NCI-H187 (cell line): Measurements from ENCODE around the gene GRM5.
"Not testable (repeated sequence)": the region's sequence is repeated elsewhere in the genome, so short reads cannot be mapped to it uniquely, and the experiment has no call there.

ENCODE experiments used
- DNase-seq, 2 experiments: peaks; one replicate each; lab custom pipeline; 2025; lab: John Stamatoyannopoulos, UW

GRM5 gene

DNA sequence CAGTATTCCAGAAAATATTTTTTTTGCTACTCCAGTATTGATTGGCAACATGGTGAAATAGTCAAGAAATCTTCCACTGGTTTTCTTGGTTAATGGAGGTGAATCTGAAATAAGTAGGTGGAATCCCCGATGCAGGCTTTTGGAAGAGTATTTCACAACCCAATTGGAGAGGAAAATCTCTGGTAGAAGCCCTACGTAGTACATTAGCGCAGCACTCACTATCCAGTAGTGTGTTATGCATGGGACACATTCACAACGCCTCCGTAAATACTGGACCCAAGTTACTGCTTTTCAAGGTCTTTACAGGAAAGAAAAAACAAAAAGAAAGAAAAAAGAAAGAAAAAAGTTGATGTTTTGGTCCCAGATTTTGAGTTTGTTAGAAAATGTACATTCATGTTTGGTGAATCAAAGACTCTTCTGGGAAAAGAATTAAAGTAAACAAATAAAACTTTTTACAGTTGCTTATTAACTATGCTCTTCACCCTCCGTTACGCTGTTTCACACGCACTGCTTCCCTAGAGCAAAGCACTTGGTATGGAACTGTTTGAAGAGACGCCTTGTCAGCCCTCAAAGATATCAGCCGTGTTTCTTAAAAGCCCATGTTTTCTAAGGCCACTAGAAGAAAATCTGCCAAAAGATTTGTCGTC is 557.9 kb downstream of the GRM5 start:
- DNase-seq, result no peak

DNA sequence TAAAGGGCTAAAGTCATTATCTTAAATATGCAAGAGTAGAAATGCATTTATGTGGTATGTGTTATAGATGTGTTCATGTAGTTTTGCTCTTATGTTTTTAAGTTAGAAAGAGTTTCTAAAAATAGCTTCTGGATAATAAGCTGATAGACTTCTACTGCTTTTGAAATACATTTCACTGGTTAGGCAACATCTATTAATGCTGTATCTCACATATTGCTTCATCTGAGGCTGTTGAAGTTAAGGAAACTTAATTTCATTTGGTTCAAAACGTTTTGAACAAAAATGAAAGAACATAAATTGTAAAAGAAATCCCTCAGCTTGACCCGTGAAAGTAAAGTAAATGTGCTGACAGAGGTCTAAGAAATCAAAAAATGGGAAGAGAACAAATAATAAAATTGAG is 564.2 kb downstream of the GRM5 start:
- no peak for DNase-seq

DNA sequence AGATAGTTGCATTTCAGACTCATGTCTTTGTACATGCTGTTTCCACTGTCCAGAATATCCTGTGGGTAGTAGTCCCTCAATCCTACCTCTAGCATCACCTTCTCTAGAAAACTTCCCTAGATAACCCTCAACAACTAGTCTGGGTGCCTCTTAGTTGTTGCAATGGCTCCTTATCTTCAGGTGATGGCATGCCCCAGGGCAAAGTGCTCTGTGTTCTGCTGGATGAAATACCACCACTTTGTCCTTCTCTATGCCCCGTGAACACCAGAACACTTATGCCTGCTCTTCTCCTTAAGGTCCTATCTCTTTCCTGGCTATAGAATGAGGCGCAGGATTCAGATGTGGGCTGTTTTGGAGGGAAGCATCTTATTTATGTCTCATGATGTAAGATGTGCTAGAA is 569.9 kb downstream of the GRM5 start:
- DNase-seq, result no peak

DNA sequence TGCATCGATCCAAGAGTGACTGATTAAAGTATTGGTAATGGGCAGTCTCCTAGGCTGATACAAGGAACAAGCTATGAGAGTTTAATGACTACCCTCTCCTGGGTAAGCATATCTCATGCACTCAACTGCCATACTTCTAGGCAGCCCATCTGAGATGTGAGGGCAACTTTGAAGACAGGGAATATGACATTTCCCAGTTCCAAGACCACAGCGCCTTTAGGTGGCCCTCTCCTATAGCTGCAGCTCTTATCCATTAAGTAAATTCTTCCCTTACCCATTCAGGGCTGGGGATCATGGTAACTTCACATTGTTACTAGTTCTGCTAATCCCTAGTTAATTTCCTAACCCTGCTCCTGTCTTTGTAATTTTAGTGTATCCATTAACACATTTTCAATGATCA is 570.9 kb downstream of the GRM5 start:
- DNase-seq, result no peak

DNA sequence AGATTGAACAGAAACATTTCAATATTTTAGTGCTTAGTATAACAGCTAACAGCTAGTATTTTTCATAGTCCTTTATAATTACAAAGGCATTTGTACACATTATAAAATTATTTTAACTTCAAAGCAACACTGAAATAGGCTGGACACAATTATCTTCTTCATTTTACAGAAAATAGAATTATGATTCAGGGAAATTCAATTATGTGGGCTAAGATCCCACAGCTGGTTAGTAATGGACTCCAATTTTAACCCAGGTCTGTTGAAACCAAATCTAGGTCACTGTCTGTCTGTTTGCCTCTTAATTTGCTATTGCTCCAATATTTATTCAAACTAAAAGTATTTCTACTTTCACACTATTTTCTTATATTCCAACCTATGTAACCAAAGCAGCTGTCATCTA is 574.1 kb downstream of the GRM5 start:
- DNase-seq, result no peak

DNA sequence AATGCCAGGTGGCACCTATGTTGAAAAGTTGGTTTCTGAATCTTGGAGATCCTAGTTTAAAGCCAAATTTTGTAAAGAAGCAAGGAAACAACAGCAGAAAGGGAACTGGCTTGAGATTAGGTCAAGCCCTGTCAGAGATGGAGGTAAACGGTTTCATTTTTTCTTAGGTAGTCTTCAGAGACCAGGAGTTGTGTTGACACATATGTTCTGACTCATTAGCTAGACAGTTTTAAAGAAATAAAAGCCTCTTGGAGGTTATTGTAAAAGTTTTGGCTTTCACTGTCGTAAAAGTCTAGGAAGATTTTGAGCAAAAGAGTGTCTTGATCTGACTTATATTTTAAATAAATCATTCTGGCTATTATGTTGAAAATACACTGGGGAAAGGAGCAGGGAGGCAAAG is 576.8 kb downstream of the GRM5 start:
- no peak for DNase-seq

DNA sequence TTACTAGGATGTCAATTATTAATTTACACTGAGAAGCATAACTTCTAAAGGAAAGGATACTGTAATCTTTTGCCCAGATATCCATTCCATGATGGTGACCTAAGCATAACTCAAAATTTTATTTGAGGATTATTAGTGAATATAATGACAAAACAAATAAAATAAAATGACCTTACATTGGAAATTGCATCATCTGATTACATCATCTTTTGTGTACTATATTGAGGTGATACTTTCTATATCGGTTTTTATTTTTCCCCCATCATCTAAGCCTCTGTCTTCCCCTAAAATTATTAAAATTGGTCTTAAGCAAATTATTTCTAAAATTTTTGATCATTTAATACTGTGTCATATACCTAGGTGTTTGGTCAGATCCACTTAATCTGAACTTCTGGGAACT is 578.1 kb downstream of the GRM5 start:
- no peak for DNase-seq

DNA sequence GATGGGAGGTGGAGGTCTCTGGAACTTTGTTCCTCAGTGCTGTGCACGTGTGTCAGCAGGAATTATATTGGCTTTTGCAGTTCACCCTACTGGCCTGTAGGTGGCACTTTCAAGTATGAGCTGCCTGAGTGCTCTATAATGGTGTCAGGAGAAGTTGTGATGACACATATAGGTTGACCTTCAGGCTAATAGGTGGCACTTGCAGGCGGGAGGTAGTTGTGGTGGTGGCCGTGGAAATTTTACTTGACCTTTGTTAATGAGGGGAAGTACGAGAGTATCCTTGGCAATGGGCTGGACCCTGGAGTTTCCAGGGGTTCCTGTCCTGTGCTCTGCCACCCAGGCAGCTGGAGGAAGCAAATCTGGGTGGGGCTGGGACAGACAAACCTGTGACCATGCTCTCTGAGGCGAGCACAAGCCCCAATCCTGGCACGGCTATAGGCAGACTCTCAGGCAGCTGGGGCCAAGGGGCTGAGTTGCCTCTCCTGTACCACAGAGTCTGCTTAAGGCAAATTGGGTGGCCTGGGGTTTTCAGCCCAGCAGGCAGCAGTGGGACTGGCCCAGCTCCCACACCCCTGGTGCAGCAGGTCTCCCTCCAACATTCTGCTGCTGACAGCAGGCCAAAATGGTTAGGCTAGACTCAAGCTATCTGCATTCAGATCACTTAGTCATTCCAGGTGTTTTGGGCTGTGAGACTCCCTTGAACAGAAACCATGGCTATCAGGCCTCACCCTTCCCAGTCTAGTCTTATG is 580.7 kb downstream of the GRM5 start:
- DNase-seq, result no peak

DNA sequence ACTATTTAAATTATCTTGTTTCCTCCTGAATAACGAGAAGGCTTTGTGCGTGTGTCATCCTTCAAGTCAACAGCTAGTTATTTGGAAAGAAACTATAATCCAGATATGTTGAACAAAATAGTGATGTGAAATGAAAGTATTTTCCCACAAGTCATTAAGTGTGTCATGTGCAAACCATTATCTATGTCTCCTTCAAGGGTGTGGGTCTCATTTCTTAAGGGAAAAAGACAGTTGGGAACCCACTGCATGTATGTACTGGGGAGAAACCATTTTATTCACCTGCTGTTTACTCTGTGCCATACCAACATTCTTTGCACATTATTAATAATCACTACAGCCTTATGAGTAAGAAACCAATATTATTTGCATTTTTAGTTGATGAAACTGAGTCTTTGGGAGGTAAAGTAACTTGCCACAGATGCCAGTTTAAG is 582.9 kb downstream of the GRM5 start:
- no peak for DNase-seq

DNA sequence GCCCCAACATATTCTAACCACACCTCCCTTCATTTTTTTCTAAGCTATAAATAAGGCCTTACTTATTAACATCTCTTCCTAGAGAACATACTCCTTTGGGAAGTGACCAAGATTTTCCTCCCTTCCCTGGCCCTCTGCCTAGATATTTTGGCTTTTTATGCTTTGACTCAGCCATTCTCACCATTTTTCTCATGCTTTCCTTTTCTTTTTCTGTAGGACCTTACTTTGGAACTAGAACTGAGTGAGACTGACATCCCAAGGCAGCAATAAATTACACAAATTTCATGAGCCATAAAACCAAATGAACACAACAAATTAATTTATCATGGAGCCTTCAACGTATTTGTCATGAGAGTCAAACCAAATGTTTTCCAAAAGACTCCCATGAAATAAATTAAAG is 585.6 kb downstream of the GRM5 start:
- DNase-seq, result no peak

DNA sequence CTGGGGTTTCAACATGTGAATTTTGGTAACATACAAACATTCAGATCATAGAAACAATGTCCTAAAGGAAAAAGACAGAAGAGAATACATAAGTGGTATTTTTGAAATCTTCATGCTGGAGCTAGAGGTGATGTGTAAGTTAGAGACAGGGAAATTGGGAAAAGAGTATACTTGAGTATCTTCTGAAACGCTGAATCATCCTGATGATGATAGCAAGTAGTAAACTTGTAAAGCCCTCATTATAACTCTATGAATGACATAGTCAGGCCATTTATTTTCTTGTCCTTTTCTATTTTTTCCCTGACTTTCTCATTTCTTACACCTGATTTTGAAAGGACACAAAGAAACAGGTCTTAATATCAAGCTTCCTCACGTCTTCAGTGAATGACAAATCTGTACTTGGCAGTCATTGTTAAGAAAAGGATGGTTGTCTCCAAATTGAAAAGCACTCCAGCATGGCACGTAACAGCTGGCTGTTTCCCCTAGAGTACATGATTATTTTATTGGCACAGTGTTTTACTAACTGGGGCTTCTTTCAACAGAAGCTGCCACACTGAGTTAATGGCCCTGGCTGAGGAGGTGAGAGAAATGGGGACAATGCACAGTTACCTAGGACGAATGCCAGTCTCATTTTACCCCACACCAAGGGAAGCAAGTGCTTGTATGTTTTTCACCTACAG is 587.5 kb downstream of the GRM5 start:
- no peak for DNase-seq

DNA sequence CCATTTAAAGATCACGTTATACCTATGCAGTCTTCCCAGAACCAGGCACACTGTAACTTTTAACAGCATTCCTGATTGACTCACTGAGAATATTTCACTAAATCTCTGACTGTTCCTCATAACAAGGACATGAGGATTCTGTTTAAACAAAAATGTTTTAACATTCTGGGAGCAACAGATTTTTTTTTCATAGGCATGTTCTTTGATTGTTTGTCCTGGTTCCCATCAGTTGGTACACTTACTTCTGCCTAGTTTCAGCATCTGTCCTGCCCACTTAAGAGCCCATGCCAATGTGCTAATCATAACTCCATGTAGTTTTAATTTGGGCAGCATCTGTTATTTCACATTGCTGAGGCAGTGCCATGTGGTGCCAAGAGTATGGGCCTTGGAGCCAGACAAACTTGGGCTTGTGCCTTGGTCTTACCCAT is 589.8 kb downstream of the GRM5 start:
- DNase-seq, result no peak

DNA sequence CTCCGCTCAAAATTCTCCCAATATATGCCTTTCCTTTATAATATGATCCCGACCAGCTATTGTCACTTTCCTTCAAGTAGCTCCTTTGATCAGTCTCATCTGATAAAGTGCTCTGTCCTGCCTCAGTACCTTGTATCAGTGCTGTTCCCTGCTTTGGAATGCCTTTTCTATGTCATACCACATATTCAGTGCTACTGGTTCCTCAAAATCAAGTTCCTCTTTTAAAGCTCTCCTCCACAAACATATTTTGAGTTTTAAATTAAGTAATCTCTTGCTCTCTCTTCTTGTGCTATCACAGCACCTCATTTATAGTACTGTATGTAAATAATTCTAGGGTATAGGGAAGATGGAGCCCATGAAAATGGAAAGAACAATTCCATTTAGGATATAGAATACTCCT is 591.1 kb downstream of the GRM5 start:
- DNase-seq, result no peak

DNA sequence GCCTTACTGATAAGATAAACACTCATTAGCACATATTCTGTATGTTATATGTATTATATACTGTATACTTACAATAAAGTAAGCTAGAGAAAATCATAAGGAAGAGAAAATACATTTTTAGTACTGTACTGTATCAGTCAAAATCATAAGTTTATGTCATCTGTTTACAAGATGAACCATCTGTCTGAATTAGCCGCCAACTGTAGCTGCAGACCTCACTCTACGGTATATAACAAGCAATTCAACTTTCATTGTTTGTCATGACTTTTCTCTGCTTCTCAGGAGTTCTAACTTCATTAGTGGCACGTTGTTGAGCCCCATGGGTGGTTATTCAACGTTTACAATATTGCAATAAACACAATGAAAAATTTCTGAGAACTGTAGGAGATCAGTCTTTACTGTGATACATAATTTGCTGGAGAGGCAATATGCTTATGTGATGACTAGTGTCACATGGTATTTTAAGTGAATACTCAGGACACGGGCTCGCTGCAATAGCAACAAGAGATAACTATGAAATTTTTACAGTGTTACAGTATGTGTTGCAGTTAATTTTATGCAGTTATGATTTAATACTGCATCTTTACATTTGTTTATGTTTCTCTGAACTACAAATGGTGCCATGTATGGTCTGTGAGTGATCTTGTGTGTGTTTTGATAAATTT is 596.1 kb downstream of the GRM5 start:
- DNase-seq, result no peak

DNA sequence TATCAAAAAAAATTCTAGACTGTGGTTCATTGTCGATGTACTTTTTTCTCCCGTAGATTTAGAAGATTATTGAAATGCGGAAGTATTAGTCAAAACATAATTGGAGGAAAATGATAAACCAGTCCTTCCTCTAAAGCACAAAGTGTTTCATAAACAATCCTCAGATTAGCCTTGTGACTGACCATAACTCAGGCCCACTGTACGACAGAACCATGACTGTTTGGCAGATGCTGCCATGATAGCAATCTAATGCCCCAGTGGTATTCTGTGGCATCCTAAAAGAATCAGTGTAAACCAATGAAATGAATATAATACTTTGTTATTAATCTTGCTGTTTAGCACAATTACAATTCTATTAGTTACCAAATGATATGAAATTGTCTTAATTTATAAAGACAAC is 601.3 kb downstream of the GRM5 start:
- no peak for DNase-seq

DNA sequence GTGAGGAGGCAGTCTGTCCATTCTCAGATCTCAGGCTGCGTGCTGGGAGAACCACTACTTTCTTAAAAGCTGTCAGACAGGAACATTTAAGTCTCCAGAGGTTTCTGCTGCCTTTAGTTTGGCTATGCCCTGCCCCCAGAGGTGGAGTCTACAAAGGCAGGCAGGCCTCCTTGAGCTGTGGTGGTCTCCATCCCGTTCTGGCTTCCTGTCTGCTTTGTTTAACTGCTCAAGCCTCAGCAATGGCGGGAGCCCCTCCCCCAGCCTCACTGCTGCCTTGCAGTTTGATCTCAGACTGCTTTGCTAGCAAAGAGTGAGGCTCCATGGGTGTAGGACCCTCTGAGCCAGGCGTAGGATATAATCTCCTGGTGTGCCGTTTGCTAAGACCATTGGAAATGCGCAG is 602.5 kb downstream of the GRM5 start:
- not testable (repeated sequence) for DNase-seq

DNA sequence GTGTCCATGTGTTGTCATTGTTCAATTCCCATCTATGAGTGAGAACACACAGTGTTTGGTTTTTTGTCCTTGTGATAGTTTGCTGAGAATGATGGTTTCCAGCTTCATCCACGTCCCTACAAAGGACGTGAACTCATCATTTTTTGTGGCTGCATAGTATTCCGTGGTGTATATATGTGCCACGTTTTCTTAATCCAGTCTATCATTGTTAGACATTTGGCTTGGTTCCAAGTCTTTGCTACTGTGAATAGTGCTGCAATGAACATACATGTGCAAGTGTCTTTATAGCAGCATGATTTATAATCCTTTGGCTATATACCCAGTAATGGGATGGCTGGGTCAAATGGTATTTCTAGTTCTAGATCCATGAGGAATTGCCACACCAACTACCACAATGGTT is 607.7 kb downstream of the GRM5 start:
- not testable (repeated sequence) for DNase-seq

DNA sequence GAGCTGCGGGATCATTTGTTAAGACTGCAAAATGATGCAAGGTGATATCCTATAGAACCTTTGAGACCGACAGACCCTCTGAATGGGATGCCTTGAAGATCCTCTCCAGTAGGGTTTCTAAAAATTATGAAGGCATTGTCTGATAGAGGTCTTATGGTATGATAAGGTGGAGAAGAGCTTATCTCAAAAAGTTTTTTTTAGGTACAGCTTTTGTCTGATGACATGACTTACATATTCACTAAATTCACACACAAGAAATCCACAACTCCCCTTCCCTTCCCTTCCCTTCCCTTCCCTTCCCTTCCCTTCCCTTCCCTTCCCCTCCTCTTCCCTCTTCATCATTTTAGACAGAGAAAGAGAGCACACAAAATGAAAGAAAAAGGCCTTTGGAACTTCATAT is 609.8 kb downstream of the GRM5 start:
- no peak for DNase-seq

DNA sequence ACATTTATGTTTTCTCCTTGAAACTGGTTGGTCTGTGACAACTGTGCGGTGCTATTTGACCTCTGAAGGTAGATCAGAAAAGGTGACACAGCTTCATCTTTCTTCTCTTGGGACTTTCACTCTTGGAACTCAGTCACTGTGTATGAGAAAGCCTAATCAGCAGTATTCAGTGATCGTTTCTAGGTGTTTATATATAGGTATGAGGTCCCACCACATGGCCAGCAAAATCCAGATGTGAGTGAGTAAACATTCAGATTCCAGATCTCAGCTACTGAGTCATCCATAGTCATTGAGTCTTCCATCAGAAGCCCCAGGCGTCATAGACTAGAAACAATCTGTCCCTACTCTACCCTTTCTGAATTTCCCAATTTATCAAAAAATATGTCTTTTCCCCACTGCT is 610.9 kb downstream of the GRM5 start:
- no peak for DNase-seq
